ENCODE results near the gene GBX2. TPM values are rescaled to one million over a fixed set of nuclear protein-coding genes. Genes with fewer than 3 reads are reported as not detected.
A peak's percentile ranks its signal among the peaks of the same experiment; 100 is the strongest.

The GBX2 gene
- total and polyA plus RNA-seq, 2 of the 13 experiments (the other 11 are each of a cell fraction or from before 2014, with no cell fraction given): not detected

DNA sequence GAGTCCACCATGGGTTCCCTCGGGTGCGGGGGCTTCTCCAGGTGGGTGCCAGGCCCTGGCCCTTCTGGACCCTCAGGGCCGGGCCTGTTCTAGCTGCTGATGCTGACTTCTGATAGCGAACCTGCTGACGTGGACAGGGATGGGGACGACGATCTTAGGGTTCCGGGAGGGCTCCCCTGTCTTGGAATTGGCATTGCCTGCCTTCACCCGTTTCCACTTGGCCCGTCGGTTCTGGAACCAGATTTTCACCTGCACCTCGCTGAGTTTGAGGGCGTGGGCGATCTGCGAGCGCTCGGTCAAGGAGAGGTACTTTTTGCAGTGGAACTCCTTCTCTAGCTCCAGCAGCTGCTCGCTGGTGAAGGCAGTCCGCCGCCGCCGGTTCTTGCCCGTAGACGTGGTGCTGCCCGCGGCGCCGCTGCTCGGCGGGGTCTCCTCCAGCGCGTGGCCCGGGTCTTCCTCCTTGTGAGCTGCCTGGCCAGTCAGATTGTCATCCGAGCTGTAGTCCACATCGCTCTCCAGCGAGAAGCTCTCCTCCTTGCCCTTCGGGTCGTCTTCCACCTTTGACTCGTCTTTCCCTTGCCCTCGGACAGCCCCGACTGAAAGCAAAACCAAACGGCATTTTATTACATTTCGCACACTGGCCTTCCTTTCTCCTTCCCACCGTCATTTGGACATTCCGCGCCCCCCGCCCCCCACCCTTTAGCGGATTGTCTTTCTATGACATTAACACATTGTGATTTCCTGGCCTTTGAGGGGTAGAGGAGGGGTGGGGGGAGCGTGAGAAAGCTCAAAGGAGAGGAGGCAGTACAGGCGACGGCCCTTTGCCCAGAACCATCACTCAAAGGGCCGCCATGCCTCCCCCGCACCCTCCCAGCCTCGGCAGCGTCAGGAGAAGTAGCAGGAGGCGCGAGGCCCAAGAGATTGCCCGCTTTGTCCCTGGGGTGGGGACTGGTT is 2.1 kb downstream of the GBX2 start (continued):
- no peak for TF ChIP-seq EEA1 (CRISPR knock-in tag; IDR thresholded peaks at IDR 0.05; ENCODE audit: borderline replicate concordance)
- TF ChIP-seq, protein P1, sequence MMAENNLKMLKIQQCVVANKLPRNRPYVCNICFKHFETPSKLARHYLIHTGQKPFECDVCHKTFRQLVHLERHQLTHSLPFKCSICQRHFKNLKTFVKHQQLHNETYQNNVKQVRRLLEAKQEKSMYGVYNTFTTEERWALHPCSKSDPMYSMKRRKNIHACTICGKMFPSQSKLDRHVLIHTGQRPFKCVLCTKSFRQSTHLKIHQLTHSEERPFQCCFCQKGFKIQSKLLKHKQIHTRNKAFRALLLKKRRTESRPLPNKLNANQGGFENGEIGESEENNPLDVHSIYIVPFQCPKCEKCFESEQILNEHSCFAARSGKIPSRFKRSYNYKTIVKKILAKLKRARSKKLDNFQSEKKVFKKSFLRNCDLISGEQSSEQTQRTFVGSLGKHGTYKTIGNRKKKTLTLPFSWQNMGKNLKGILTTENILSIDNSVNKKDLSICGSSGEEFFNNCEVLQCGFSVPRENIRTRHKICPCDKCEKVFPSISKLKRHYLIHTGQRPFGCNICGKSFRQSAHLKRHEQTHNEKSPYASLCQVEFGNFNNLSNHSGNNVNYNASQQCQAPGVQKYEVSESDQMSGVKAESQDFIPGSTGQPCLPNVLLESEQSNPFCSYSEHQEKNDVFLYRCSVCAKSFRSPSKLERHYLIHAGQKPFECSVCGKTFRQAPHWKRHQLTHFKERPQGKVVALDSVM (CRISPR knock-in tag; IDR thresholded peaks at IDR 0.05): no peak
- TF ChIP-seq, protein P2, sequence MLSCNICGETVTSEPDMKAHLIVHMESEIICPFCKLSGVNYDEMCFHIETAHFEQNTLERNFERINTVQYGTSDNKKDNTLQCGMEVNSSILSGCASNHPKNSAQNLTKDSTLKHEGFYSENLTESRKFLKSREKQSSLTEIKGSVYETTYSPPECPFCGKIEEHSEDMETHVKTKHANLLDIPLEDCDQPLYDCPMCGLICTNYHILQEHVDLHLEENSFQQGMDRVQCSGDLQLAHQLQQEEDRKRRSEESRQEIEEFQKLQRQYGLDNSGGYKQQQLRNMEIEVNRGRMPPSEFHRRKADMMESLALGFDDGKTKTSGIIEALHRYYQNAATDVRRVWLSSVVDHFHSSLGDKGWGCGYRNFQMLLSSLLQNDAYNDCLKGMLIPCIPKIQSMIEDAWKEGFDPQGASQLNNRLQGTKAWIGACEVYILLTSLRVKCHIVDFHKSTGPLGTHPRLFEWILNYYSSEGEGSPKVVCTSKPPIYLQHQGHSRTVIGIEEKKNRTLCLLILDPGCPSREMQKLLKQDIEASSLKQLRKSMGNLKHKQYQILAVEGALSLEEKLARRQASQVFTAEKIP (CRISPR knock-in tag; IDR thresholded peaks at IDR 0.05; ENCODE audit: borderline replicate concordance): no peak
- no peak for TF ChIP-seq MAZ (IDR thresholded peaks at IDR 0.05; ENCODE audit: borderline replicate concordance, low read depth, low read length)
- no peak for TF ChIP-seq MAZ (CRISPR knock-in tag; IDR thresholded peaks at IDR 0.05; ENCODE audit: low read depth)
- TF ChIP-seq, protein P3, sequence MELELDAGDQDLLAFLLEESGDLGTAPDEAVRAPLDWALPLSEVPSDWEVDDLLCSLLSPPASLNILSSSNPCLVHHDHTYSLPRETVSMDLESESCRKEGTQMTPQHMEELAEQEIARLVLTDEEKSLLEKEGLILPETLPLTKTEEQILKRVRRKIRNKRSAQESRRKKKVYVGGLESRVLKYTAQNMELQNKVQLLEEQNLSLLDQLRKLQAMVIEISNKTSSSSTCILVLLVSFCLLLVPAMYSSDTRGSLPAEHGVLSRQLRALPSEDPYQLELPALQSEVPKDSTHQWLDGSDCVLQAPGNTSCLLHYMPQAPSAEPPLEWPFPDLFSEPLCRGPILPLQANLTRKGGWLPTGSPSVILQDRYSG (CRISPR knock-in tag; IDR thresholded peaks at IDR 0.05): no peak
- TF ChIP-seq, protein P4, sequence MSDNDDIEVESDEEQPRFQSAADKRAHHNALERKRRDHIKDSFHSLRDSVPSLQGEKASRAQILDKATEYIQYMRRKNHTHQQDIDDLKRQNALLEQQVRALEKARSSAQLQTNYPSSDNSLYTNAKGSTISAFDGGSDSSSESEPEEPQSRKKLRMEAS (IDR thresholded peaks at IDR 0.05): 0 out of 2 replicates have a peak, but pooled peaks have one; percentile 23
- TF ChIP-seq ZKSCAN8 (CRISPR knock-in tag; IDR thresholded peaks at IDR 0.05; ENCODE audit: borderline replicate concordance): no peak
- TF ChIP-seq, protein P5, sequence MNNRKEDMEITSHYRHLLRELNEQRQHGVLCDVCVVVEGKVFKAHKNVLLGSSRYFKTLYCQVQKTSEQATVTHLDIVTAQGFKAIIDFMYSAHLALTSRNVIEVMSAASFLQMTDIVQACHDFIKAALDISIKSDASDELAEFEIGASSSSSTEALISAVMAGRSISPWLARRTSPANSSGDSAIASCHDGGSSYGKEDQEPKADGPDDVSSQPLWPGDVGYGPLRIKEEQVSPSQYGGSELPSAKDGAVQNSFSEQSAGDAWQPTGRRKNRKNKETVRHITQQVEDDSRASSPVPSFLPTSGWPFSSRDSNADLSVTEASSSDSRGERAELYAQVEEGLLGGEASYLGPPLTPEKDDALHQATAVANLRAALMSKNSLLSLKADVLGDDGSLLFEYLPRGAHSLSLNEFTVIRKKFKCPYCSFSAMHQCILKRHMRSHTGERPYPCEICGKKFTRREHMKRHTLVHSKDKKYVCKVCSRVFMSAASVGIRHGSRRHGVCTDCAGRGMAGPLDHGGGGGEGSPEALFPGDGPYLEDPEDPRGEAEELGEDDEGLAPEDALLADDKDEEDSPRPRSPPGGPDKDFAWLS (CRISPR knock-in tag; IDR thresholded peaks at IDR 0.05; ENCODE audit: borderline replicate concordance): no peak
- TF ChIP-seq ZNF777 (CRISPR knock-in tag; IDR thresholded peaks at IDR 0.05): peak; percentile 43; the same call in 1 of the 2 replicates
- TF ChIP-seq ZNF790 (CRISPR knock-in tag; IDR thresholded peaks at IDR 0.05; ENCODE audit: borderline replicate concordance): no peak
- no peak for TF ChIP-seq PAF1 (CRISPR knock-in tag; IDR thresholded peaks at IDR 0.05)
- TF ChIP-seq TCF12 (IDR thresholded peaks at IDR 0.05): no peak
- TF ChIP-seq TCF12 (CRISPR knock-in tag; IDR thresholded peaks at IDR 0.05): no peak
